Activated CD4-positive, alpha-beta T cell treated with anti-CD3 and anti-CD28 coated beads for 36 hours (primary cell): ENCODE measurements around the gene FAM187B. TPM values are rescaled to one million over a fixed set of nuclear protein-coding genes. Genes with fewer than 3 reads are reported as not detected.
A peak's percentile ranks its signal among the peaks of the same experiment; 100 is the strongest.

Experiments
- ATAC-seq: fragments of 200-7000 bp; cut with Tn5 transposase; one replicate; pipeline ENCODE4 v1.10.0; 2021; ENCODE audit warnings: mild to moderate bottlenecking, moderate library complexity
- CTCF ChIA-PET: fragments of 350-600 bp; sonication (Branson Sonifier 250); formaldehyde crosslinking; loops from one replicate; lab custom pipeline; 2021; ENCODE audit warnings: antibody characterized with exemption; lab: Charles Lee
- POLR2A ChIA-PET: fragments of 350-600 bp; sonication (Branson Sonifier 250); formaldehyde crosslinking; loops from one replicate; lab custom pipeline; 2021; ENCODE audit warnings: antibody characterized with exemption, inconsistent platforms; lab: Charles Lee
- DNase-seq: peaks from one replicate; pipeline ENCODE4 v3.0.0-alpha.2; 2020
- H3K27ac Mint-ChIP-seq: one replicate; pipeline ENCODE4 v1.8.0; 2021; ENCODE audit warnings: mixed read lengths
- H3K27me3 Mint-ChIP-seq: one replicate; pipeline ENCODE4 v1.8.0; 2021; ENCODE audit warnings: mixed read lengths
- H3K36me3 Mint-ChIP-seq: one replicate; pipeline ENCODE4 v1.8.0; 2021; ENCODE audit warnings: low read depth, mixed read lengths
- H3K4me1 Mint-ChIP-seq: one replicate; pipeline ENCODE4 v1.8.0; 2021; ENCODE audit warnings: mixed read lengths
- H3K4me3 Mint-ChIP-seq: one replicate; pipeline ENCODE4 v1.8.0; 2021; ENCODE audit warnings: mild to moderate bottlenecking, moderate library complexity, mixed read lengths
- H3K9me3 Mint-ChIP-seq: one replicate; pipeline ENCODE4 v1.8.0; 2021; ENCODE audit warnings: low read depth, mixed read lengths
- intact Hi-C, 2 experiments: fragments of 100-400 bp; cut with DNase I in 1 of 2; cut with micrococcal nuclease in 1 of 2; formaldehyde crosslinking; loops; one replicate each; pipeline versions ENCODE4 v1.14.2 to v1.15.1; 2022 to 2024; cut with DNase I, micrococcal nuclease
- total RNA-seq, 2 experiments: library from RNA; stranded (reverse); gene quantifications; one replicate each; pipeline ENCODE4 v1.2.3, GENCODE V29; 2021

Gene FAM187B
- total RNA-seq: not detected

DNA sequence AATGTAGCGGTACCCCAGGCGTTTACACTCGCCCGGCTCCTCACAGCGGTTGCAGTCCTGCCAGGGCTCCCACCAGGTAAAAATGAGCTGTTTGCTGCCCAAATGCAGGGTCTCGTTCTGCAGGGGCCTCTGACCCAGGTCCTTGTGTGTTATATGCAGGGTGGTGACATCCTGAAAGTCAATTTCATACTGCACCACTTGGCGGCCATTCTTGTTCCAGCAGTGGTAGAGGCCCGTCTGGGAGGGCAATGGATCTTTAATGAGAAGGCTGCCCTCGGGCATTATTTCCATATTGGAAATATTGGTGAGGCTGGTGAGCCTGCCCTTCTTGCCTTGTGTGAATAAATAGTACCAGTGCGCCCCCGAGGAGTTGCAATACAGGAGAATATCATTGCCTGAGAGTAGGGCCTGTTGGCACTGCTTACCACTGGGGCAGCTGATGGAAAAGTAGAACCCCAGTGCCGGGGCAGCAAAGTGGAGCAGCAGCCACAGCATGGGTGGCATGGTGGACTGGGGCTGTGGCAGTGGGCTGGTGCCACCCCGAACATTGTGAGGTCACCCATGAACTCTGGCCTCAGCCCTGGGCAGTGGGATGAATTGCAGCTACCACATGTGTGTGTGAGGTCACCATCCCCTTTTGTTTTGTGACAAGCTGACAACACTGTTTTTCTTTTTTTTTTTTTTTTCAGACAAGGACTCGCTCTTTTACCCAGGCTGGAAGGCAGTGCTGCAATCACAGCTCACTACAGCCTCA is at the start of gene FAM187B:
Gene FAM187B, minus strand, starts transcription at position 563 of the 754 bp plus-strand sequence. Its CDS starts 59 bp downstream, at position 504.
- no peak within 1 kb of the TSS for H3K4me3 Mint-ChIP-seq
- no peaks in the 10 kb centered on the region for H3K9me3 Mint-ChIP-seq
- H3K36me3 Mint-ChIP-seq: no peaks in the 10 kb centered on the region
- ChIA-PET POLR2A (no interaction called here), CTCF (interaction anchor here (0.7 to 1.0 kb wide), 2 partner anchors 86 to 89 kb away, joined by 3 to 4 read pairs; no protein-coding TSS in a partner anchor)
- peaks cover 3% of the 10 kb centered on the region for H3K4me1 Mint-ChIP-seq
- H3K27ac Mint-ChIP-seq: no peak within 1 kb of the TSS
- intact Hi-C loops: no loop called here
- no peaks in the 10 kb centered on the region for H3K27me3 Mint-ChIP-seq
- DNase-seq (no peak), ATAC-seq (no peak)

DNA sequence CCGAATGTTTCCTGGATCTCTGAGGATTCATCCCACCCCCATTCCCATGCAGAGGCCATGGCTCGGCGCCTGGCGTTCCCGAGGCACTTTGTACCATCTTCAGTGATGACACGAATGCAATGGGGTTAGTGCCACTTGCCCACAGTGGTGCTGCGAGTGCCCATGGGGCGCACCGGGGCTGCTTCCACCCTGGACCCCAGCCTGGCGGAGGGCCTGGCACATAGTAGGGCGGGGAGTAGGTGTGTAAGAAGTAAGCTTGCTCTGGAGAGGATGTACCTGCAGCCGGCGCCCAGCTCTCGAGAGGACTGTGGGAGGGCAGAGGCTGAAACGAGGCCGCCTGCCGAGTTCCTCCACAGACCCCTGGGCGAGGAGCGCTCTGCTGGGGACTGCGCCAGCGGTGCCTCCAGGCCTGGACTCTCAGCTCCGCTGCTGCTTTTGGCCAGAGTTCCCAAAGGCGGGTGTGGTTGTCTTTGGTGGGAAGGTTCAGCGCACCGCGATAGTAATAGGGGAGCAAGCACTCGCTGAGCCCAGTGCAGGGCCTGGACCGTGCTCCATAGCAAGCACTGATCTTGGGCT is 48.3 kb upstream of the FAM187B start:
- H3K9me3 Mint-ChIP-seq: no peaks in the 10 kb centered on the region
- no peak for ATAC-seq
- peaks cover under 1% of the 10 kb centered on the region for H3K4me1 Mint-ChIP-seq
- peaks cover under 1% of the 10 kb centered on the region for H3K27me3 Mint-ChIP-seq
- intact Hi-C loops: no loop called here
- CTCF ChIA-PET: interaction anchor here (0.6 kb wide), 1 partner anchor 938 kb away, joined by 3 read pairs; no protein-coding TSS in a partner anchor
- H3K27ac Mint-ChIP-seq: no peak overlapping the region
- peaks cover 30% of the 10 kb centered on the region for H3K36me3 Mint-ChIP-seq
- no peak for DNase-seq
- H3K4me3 Mint-ChIP-seq: no peak overlapping the region
- POLR2A ChIA-PET: no interaction called here

DNA sequence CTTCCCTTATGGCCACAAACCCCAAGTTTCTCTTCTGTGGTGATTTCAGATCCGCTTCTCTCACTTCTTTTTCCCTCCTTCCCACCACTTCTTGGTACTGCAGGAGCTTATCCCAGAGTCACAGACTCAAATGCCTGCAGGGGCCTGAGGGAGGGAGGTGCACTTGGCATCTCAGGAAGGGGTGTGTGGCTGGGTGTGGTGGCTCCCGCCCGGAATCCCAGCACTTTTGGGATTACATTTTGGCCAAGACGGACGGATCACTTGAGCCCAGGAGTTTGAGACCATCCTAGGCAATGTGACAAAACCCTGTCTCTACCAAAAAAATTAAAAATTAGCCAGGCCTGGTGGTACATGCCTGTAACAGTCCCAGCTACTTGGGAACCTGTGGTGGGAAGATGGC is 45.8 kb upstream of the FAM187B start:
- Mint-ChIP-seq H3K36me3 (peaks cover 40% of the 10 kb centered on the region), H3K27ac (peak overlapping the region; percentile 15), H3K9me3 (no peaks in the 10 kb centered on the region), H3K27me3 (no peaks in the 10 kb centered on the region), H3K4me3 (no peak overlapping the region), H3K4me1 (peaks cover 4% of the 10 kb centered on the region)
- DNase-seq: no peak
- intact Hi-C loops: no loop called here
- ChIA-PET POLR2A (interaction anchor here (0.8 kb wide), 1 partner anchor 244 kb away, joined by 3 read pairs; the partner anchor contains the start of gene SCN1B), CTCF (interaction anchor here (0.5 to 1.9 kb wide), 3 partner anchors 8 to 330 kb away, joined by 3 to 5 read pairs (median 4); partner anchors contain the start of gene HAMP)
- ATAC-seq: no peak

DNA sequence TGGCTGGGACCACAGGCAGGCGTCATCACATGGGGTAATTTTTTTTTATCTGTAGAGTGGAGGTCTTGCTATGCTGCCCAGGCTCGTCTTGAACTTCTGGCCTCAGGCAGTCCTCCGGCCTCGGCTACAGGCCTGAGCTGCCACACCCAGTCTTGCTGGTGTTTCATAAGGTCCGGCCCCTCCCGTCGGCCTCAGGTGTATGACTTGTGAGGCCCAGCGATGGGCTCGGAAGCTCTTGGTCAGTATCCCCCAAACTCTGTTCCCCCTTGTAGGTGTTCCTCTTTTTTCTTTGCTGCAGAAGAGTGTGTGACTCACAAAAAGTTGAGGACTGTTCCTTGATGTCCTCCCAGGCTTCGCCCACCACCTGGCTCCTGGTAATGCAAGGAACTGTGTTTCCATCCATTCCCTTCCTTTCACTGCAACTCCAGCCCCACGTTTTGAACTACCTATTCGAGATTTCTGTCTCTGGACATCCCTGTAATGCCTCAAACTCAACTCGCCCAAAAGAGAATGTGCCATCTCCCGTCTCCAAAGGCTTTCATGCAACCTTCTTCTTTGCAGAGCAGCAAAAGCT is 45.2 kb upstream of the FAM187B start:
- H3K27ac Mint-ChIP-seq: peak overlapping the region; percentile 15
- no peaks in the 10 kb centered on the region for H3K9me3 Mint-ChIP-seq
- no peak for ATAC-seq
- H3K4me1 Mint-ChIP-seq: peaks cover 4% of the 10 kb centered on the region
- peaks cover 38% of the 10 kb centered on the region for H3K36me3 Mint-ChIP-seq
- no peak for DNase-seq
- POLR2A ChIA-PET: interaction anchor here (0.8 kb wide), 1 partner anchor 244 kb away, joined by 3 read pairs; the partner anchor contains the start of gene SCN1B
- no peak overlapping the region for H3K4me3 Mint-ChIP-seq
- CTCF ChIA-PET: interaction anchor here (0.7 to 1.9 kb wide), 2 partner anchors 9 to 62 kb away, joined by 3 to 5 read pairs; partner anchors contain the start of gene HAMP
- H3K27me3 Mint-ChIP-seq: no peaks in the 10 kb centered on the region
- intact Hi-C loops: no loop called here

DNA sequence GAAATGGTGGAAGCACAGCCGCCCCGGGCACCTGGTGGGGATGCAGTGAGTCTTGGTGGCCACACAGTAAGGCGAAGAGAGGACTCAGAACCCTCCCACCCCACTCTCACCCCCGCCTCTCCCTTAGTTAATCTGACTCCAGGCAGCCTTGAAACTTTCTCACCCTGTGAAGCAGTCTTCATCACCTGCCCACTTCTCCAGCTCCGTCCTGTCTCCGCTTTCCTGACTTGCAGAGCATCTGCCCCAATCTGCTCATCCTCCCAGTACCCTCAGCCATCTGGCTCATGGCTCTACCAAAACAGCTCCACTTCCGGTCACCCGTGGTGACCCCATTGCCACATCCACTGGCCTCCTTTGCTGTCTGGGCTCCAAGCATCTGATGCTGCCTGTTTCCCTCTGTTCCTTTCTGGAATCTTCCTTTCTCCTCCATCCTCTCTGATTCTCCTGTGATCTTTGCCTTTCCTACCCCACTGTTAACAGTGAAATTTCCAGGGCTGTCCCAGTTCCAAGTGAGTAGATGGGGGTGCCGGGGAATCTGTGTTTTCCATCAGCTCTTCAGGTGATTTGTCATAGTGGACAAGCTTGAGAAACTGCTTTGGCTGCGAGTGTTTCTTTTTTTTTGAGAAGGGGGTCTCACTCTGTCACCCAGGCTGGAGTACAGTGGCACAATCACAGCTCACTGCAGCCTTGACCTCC is 44.6 kb upstream of the FAM187B start:
- Mint-ChIP-seq H3K4me1 (peaks cover 4% of the 10 kb centered on the region), H3K27ac (peak overlapping the region; percentile 30), H3K27me3 (no peaks in the 10 kb centered on the region), H3K4me3 (no peak overlapping the region), H3K9me3 (no peaks in the 10 kb centered on the region), H3K36me3 (peaks cover 38% of the 10 kb centered on the region)
- ATAC-seq (no peak), DNase-seq (no peak)
- ChIA-PET POLR2A (no interaction called here), CTCF (interaction anchor here (0.6 to 1.9 kb wide), 3 partner anchors 9 to 434 kb away, joined by 4 to 5 read pairs (median 4); partner anchors contain the start of gene HAMP)
- intact Hi-C loops: no loop called here

DNA sequence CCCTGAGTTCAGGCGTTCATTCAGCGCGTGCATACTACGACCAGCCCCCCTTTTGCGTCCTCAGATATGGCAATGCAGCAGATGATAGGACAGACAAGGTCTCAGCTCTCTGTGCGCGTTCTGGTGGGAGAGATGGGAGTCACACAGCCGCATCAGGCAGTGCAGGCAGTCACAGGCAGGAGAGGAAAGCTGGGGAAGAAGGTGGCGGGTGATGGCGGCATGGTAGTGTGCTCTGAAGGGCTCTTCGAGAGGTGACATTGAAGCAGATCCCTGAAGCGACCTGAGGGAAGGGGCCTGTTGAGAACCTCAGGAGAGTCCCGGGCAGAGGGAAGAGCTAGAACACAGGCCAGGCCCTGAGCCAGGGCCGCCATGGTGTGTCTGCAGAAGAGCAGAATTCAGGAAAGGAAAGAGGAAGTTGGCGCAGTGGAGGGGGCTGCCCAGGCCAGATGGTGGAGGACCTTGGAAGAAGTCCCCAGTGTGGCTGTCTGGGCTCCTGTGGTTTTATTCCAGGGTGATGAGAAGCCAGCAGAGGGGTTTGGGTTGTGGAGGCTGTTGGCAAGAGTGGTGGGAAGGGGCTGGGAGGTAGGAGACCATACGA is 43.7 kb upstream of the FAM187B start:
- intact Hi-C loops: no loop called here
- DNase-seq: no peak
- H3K9me3 Mint-ChIP-seq: no peaks in the 10 kb centered on the region

DNA sequence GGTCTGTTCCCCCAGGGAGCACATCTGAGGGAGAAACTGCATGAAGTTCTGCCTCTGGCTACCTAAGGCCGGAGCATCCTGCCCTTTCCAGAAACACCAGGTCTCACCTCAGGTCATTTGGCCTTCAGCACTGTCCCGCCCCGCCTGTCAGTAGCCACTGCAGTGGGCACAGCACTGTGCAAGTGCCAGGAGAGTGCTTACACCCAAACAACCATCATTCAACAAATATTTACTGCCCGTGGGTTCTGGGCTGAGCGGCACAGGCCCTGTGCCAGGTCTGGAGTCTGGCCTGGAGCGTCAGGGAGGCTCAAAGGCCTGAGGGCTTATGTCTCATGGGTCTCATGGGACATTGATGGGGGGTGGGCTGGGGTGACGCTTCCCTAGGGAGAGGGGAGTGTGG is 43.0 kb upstream of the FAM187B start:
- no peaks in the 10 kb centered on the region for H3K9me3 Mint-ChIP-seq
- no peak for DNase-seq
- peaks cover 4% of the 10 kb centered on the region for H3K4me1 Mint-ChIP-seq
- no peak overlapping the region for H3K27ac Mint-ChIP-seq
- intact Hi-C loops: no loop called here
- ChIA-PET CTCF (no interaction called here), POLR2A (no interaction called here)
- H3K36me3 Mint-ChIP-seq: peaks cover 43% of the 10 kb centered on the region
- no peaks in the 10 kb centered on the region for H3K27me3 Mint-ChIP-seq
- no peak for ATAC-seq
- no peak overlapping the region for H3K4me3 Mint-ChIP-seq

More for the DNA sequence above, 43.7 kb upstream of the FAM187B start:
- Mint-ChIP-seq H3K27ac (peak overlapping the region; percentile 35), H3K4me3 (no peak overlapping the region), H3K4me1 (peaks cover 4% of the 10 kb centered on the region), H3K27me3 (no peaks in the 10 kb centered on the region), H3K36me3 (peaks cover 42% of the 10 kb centered on the region)
- POLR2A ChIA-PET: no interaction called here
- CTCF ChIA-PET: interaction anchor here (0.6 to 1.9 kb wide), 3 partner anchors 10 to 433 kb away, joined by 4 to 5 read pairs (median 4); partner anchors contain the start of gene HAMP
- no peak for ATAC-seq

DNA sequence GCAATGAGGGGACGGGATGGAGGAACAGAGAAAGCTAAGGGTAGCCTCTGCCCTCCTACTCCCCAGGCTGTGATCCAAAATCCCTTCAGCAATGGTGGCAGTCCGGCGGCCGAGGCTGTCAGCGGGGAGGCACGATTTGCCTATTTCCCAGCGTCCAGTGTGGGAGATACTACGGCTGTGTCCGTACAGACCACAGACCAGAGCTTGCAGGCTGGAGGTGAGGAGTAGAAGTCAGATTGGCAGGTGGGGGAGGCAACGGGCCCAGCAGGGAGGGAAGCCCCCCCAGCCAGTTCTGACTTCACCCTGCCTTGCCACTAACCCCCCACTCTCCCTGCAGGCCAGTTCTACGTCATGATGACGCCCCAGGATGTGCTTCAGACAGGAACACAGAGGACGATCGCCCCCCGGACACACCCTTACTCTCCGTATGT is 41.9 kb upstream of the FAM187B start:
- intact Hi-C loops: no loop called here
- H3K9me3 Mint-ChIP-seq: no peaks in the 10 kb centered on the region
- ChIA-PET POLR2A (interaction anchor here (0.6 kb wide), 1 partner anchor 117 kb away, joined by 5 read pairs; no protein-coding TSS in a partner anchor), CTCF (interaction anchor here (1.0 to 1.1 kb wide), 2 partner anchors 154 to 240 kb away, joined by 3 to 4 read pairs; no protein-coding TSS in a partner anchor)
- H3K4me1 Mint-ChIP-seq: peaks cover 15% of the 10 kb centered on the region
- peak overlapping the region; percentile 63 for H3K4me3 Mint-ChIP-seq
- H3K36me3 Mint-ChIP-seq: peaks cover 47% of the 10 kb centered on the region
- ATAC-seq (no peak), DNase-seq (no peak)
- no peaks in the 10 kb centered on the region for H3K27me3 Mint-ChIP-seq
- H3K27ac Mint-ChIP-seq: no peak overlapping the region

DNA sequence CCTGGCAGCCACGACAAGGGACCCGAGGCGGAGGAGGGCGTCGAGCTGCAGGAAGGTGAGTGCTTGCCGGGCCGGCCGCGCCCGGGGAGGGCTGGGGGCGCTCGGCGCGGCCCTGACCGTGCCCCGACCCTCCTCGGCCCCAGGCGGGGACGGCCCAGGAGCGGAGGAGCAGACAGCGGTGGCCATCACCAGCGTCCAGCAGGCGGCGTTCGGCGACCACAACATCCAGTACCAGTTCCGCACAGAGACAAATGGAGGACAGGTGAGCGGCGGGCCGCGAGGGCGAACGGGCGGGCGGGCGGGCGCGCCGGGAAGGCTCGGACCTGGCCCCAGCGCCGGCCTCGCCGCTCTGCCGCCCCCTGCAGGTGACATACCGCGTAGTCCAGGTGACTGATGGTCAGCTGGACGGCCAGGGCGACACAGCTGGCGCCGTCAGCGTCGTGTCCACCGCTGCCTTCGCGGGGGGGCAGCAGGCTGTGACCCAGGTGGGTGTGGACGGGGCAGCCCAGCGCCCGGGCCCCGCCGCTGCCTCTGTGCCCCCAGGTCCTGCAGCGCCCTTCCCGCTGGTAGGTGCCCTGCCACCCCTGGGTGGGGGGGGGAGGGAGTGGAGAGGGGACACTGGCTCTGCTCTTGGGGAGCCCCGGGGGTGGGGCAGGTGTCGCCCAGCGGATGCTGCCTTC is 41.0 kb upstream of the FAM187B start:
- Mint-ChIP-seq H3K9me3 (no peaks in the 10 kb centered on the region), H3K27ac (peak overlapping the region; percentile 63), H3K4me3 (peak overlapping the region; percentile 63), H3K4me1 (peaks cover 20% of the 10 kb centered on the region), H3K36me3 (peaks cover 42% of the 10 kb centered on the region), H3K27me3 (no peaks in the 10 kb centered on the region)
- POLR2A ChIA-PET: interaction anchor here (0.6 kb wide), 2 partner anchors 69 to 78 kb away, joined by 3 to 4 read pairs; partner anchors contain the start of gene FFAR1
- intact Hi-C loops: loop anchor here (1.0 to 5.0 kb wide), 8 partner anchors 57 to 379 kb away; partner anchors contain the start of genes COX6B1 (in 1 of the 2), FXYD5 (in 1 of the 2), HAUS5 (in 1 of the 2) and TMEM147 (in 1 of the 2)
- CTCF ChIA-PET: interaction anchor here (0.5 to 1.0 kb wide), 2 partner anchors 128 to 153 kb away, joined by 3 read pairs; no protein-coding TSS in a partner anchor
- DNase-seq (peak; percentile 88), ATAC-seq (peak; percentile 68)
